Activated naive CD8-positive, alpha-beta T cell treated with anti-CD3 and anti-CD28 coated beads for 36 hours (primary cell): ENCODE results near the gene LILRB2. TPM values are rescaled to one million over a fixed set of nuclear protein-coding genes. Genes with fewer than 3 reads are reported as not detected.
"Not testable (repeated sequence)": the region's sequence is repeated elsewhere in the genome, so short reads cannot be mapped to it uniquely, and the experiment has no call there.

Experiments
- DNase-seq: peaks from one replicate; pipeline ENCODE4 v3.0.0; 2021
- H3K27ac Mint-ChIP-seq: one replicate; pipeline ENCODE4 v1.8.0; 2022; ENCODE audit warnings: mild to moderate bottlenecking, moderate library complexity, mixed read lengths
- H3K27me3 Mint-ChIP-seq: one replicate; pipeline ENCODE4 v1.8.0; 2022; ENCODE audit warnings: mild to moderate bottlenecking, mixed read lengths
- H3K36me3 Mint-ChIP-seq: one replicate; pipeline ENCODE4 v1.8.0; 2021; ENCODE audit warnings: mild to moderate bottlenecking, mixed read lengths
- H3K4me1 Mint-ChIP-seq: one replicate; pipeline ENCODE4 v1.8.0; 2021; ENCODE audit warnings: mixed read lengths
- H3K4me3 Mint-ChIP-seq: one replicate; pipeline ENCODE4 v1.8.0; 2022; ENCODE audit warnings: mild to moderate bottlenecking, moderate library complexity, mixed read lengths
- H3K9me3 Mint-ChIP-seq: one replicate; pipeline ENCODE4 v1.8.0; 2022; ENCODE audit warnings: mixed read lengths
- total RNA-seq, 2 experiments: library from RNA; stranded (reverse); gene quantifications; one replicate each; pipeline ENCODE4 v1.2.3, GENCODE V29; 2021

Gene LILRB2
- total RNA-seq, 2 experiments from 2014 or later: not detected

DNA sequence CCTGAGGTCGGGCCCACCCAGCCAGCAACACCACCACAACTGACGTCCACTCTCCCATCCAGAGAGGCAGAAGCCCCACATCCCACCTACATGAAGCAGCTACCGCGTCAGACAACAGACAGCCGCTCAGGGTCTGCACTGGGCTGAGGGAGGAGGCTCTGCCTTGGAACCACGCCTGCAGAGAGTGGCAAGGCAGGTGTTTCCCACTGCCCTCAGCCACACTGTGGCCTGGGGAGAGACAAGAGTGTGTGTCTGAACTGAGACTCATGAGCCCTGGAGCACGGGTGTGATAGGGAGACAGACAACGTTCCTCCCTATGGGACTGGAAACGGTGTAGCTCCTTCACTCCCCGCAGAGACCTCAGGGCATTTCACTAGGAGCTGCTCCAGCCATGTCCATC, 5.4 kb upstream of the LILRB2 start:
- H3K4me3 Mint-ChIP-seq: not testable (repeated sequence)

DNA sequence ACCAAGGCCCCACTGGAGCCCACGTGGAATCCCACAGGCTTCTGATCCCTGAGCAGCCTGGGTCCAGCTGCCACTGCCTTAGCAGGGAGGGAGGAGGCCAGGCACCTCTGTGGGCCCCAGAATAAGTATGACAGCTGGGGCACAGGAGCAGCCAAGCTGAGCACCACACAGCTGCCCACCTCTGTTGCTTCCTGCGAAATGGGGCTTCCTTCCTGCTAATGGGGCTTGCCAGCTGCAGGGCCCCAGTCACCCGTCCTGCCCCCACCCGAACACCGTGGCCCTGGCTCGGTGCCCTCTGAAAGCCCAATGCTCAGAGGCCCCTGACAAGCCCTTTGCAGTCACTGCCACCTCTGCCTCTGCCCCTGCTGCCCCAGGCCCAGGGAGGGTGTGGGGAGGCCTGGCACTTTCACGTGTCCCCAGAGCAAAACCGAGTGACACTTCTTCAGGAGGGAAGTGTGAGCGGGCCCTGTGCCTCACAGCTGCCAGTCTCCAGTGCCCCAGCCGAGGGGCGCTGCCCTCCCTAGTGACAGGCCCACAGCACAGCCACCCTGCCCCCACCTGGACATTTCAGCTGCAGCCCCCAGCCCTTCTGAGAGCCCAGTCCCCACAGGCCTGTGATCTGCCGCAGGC, 4.6 kb upstream of the LILRB2 start:
- not testable (repeated sequence) for H3K9me3 Mint-ChIP-seq, H3K4me3 Mint-ChIP-seq, H3K27ac Mint-ChIP-seq, DNase-seq, H3K36me3 Mint-ChIP-seq, H3K4me1 Mint-ChIP-seq
- H3K27me3 Mint-ChIP-seq: peaks cover 16% of the 10 kb centered on the region

More for the DNA sequence above, 5.4 kb upstream of the LILRB2 start:
- peaks cover 12% of the 10 kb centered on the region for H3K27me3 Mint-ChIP-seq
- not testable (repeated sequence) for H3K4me1 Mint-ChIP-seq, H3K36me3 Mint-ChIP-seq, DNase-seq, H3K27ac Mint-ChIP-seq, H3K9me3 Mint-ChIP-seq

DNA sequence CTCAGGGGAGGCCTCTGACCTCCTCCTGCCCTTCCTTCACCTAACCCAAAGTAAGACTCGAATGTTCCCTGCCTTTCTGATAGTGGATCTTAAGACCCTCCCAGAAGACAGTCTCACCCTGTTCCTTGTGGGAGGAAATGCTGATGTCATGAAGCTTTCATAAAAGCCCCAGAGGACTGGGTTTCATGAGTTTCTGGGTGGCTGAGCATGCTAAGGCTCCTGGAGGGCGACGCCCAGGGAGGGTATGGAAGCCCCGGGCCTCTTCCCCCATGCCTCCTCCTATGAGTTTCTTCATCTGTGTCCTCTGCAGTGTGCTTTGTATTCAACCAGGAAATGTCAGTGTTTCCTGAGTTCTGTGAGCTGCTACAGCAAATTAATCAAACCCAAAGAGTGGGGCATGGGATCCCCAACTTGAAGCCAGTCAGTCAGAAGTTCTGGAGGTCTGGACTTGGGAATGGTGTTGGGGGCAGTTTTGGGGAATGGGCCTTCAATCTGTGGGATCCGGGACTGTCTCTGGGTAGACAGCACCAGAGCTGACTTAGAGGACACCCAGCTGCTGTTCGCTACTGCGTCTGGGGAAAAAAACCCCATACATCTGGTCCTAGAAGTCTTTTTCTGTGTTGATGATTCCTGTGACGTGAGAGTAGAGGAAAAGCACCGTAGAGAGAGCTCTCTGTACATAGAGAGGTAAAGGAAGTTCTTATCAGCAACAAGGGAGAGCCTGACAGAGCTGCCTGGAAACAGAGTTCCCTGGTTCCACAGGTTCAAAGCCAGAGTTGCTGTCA, 2.0 kb upstream of the LILRB2 start:
- no peaks in the 10 kb centered on the region for H3K9me3 Mint-ChIP-seq
- peaks cover 5% of the 10 kb centered on the region for H3K4me1 Mint-ChIP-seq
- DNase-seq: no peak
- peaks cover 33% of the 10 kb centered on the region for H3K27me3 Mint-ChIP-seq
- H3K36me3 Mint-ChIP-seq: no peaks in the 10 kb centered on the region
- H3K4me3 Mint-ChIP-seq: no peak overlapping the region
- no peak overlapping the region for H3K27ac Mint-ChIP-seq

DNA sequence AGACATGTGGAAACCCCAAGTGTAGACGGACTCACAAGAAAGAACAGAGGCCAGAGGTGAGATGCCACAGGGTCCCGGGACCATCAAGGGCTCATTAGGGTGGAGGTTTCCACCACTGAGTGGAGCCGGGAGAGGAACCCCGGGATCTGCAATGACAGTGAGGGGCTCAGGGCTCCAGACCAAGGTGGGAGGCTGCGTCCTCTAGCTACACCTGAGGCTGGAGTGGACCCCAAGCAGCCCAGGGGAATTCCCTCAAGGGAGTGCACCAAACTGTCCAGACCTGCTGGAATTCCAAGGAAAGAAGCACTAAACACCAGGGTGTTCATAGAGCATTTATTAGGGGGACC, 792 bp upstream of the LILRB2 start:
- H3K4me3 Mint-ChIP-seq, H3K36me3 Mint-ChIP-seq, DNase-seq, H3K4me1 Mint-ChIP-seq, H3K9me3 Mint-ChIP-seq, H3K27ac Mint-ChIP-seq: not testable (repeated sequence)
- peaks cover 34% of the 10 kb centered on the region for H3K27me3 Mint-ChIP-seq

DNA sequence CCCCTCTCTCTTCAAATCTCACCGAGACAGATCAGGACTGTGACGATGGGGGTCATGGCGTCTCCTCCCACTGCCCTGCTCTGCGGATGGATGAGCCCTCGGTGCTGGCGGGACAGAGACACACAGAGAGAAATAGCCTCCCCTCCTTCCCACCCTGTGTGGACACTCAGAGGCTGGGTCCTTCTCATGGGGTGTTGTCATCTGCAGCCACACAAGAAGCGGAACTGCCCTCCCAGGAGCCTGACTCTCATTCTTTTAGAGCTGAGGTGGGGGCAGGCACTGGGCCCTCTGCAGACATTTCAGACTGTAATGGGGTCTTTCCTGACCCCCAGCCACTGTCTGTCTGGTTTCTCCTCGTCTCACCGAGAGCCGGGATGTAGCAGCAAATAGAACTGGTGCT, 469 bp downstream of the LILRB2 start:
- not testable (repeated sequence) for H3K9me3 Mint-ChIP-seq, DNase-seq, H3K4me1 Mint-ChIP-seq, H3K36me3 Mint-ChIP-seq, H3K27ac Mint-ChIP-seq, H3K4me3 Mint-ChIP-seq
- H3K27me3 Mint-ChIP-seq: peaks cover 34% of the 10 kb centered on the region

DNA sequence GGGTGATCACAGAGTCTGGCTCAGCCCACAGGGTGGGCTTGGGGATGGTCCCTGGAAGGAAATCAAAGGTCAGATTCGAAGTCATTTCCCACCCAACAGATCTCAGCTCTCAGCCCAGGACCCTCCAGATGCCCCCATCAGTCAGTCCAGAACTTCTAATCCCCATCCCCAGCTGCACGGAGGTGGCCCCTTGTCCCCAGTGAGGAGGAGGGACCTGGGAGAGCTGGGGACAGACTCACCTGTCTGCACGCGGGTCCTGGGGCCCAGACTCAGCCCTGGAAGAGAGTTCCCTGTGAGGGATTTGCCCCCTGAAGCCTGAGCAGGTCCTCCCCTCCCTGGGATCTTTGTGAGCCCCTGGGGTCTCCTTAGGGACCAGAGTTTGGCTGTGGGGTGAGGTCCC, 885 bp downstream of the LILRB2 start:
- H3K9me3 Mint-ChIP-seq, H3K27ac Mint-ChIP-seq, DNase-seq, H3K4me3 Mint-ChIP-seq, H3K36me3 Mint-ChIP-seq, H3K4me1 Mint-ChIP-seq: not testable (repeated sequence)
- H3K27me3 Mint-ChIP-seq: peaks cover 34% of the 10 kb centered on the region

DNA sequence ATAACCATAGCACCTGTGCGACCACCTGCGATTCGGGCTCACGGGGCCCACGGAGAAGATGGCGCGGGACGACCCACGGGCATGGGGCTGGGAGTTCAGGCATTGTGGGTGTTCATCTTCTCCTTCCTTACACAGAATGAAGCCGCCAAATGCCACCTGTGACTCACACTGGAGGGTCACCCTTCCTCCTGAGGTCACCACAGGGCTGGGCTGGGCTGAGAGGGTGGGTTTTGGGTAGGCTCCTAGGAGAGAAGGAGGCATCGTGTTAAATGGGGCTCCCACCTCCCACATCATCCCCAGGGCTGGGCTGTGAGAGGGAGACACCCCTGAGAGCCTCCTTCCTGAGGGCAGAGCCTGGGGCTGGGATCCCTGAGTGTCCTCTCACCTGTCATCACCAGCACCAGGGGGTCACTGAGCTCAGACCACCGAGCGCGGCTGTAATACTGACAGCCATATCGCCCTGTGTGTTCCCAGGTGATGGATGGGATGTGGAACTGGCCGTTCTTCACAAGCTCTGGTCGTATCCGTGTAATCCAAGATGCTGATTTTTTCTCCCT, 1.4 kb downstream of the LILRB2 start:
- no peak overlapping the region for H3K4me3 Mint-ChIP-seq
- peaks cover 2% of the 10 kb centered on the region for H3K4me1 Mint-ChIP-seq
- no peak for DNase-seq
- H3K27ac Mint-ChIP-seq: no peak overlapping the region
- peaks cover 34% of the 10 kb centered on the region for H3K27me3 Mint-ChIP-seq
- no peaks in the 10 kb centered on the region for H3K9me3 Mint-ChIP-seq
- H3K36me3 Mint-ChIP-seq: no peaks in the 10 kb centered on the region

DNA sequence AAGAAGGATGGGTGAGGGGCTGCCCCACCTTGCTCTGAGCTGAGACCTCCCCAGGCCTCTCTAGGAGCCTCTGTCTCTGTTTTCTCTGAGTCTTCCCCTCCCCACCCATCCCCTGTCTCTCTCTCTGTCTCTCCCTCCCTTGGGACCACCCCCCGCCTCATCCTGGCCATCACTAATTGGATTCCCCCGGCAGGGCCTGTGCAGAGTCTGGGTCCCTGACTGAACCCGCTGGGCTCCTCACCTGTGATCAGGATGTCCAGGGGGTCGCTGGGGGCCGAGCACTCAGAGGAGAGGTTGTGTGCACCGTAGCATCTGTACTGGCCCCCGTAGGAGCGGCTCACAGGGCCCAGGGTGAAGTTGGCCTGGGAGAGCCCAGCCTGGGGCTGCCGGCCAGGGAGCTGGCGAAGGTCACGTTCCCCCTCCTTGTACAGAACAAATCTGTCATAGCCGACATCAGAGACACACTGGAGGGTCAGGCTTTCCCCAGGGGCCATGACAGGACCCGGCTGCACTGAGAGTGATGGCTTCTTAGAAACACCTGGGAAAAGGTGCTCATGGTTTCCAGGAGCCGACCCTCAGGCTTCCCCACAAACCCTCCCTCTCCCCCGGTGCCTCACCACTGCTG, 2.2 kb downstream of the LILRB2 start:
- not testable (repeated sequence) for DNase-seq

DNA sequence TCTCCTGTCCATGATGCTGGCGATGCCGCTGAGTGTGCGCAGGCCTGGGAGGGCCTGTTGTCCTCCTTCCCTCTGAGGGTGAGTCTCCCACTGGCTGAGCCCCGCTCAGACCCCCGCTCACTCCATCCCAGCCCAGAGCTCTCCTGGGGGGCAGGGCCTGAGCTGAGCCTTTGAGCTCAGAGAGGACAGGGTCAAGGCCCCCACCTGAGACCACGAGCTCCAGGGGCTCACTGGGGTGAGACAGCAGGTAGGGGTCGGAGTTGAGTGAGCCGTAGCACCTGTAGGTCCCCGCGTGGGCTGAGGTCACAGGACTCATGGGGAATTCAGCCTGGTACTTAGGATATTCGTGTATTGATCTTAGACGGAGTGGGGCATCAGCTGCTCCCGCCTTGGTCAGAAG, 2.9 kb downstream of the LILRB2 start:
- not testable (repeated sequence) for H3K9me3 Mint-ChIP-seq, H3K4me1 Mint-ChIP-seq, DNase-seq, H3K4me3 Mint-ChIP-seq, H3K27ac Mint-ChIP-seq, H3K36me3 Mint-ChIP-seq
- peaks cover 39% of the 10 kb centered on the region for H3K27me3 Mint-ChIP-seq

More for the DNA sequence above, 2.2 kb downstream of the LILRB2 start:
- H3K36me3 Mint-ChIP-seq, H3K9me3 Mint-ChIP-seq, H3K27ac Mint-ChIP-seq, H3K4me3 Mint-ChIP-seq, H3K4me1 Mint-ChIP-seq: not testable (repeated sequence)
- H3K27me3 Mint-ChIP-seq: peaks cover 39% of the 10 kb centered on the region

DNA sequence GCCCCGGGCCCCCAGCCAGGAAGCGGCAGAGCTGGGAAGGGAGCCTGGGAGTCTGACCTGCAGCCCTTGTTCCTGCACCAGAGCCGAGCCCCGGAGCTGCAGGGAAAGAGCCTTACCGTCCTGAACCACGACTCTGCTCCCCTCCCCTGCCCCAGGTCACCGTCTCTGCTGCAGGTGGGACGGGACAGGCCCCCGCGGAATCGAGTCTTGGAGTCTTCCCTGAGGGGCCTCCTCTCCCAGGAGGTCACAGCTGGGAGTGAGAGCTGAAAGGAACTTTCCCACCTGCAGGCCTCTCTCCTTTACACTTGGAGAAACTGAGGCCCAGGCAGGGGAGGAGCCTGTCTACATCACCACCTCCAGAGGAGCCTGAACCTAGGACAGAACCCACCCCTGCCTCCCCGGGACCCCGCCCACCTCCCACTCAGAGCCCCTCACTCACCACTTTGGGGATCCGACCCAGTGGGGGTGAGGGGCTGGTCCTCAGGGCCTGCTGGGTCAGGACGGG, 3.7 kb downstream of the LILRB2 start:
- H3K4me1 Mint-ChIP-seq, H3K9me3 Mint-ChIP-seq, DNase-seq, H3K4me3 Mint-ChIP-seq, H3K27ac Mint-ChIP-seq, H3K36me3 Mint-ChIP-seq: not testable (repeated sequence)
- H3K27me3 Mint-ChIP-seq: peaks cover 40% of the 10 kb centered on the region

DNA sequence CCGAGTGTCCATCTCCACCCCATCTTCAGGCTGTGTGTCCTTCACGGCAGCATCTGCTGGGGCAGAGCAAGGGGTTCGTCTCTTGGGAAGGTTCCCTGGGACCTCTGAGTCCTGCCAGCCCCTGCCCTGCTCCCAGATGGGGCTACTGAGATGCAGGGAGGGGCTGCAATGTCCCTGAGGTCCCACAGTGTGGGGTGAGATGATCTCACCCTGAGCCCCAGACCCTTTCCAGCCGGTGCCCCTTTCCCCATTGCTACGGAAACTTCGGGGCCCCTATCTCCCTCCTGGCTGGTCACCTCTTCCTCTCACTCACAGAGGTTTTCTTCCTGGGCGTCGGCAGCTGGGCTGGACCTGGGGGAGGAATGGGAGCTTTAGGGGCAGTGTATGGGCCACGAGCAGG, 5.0 kb downstream of the LILRB2 start:
- DNase-seq: no peak
- no peaks in the 10 kb centered on the region for H3K9me3 Mint-ChIP-seq
- H3K27me3 Mint-ChIP-seq: peaks cover 42% of the 10 kb centered on the region
- H3K27ac Mint-ChIP-seq: no peak overlapping the region
- H3K4me1 Mint-ChIP-seq: no peaks in the 10 kb centered on the region
- no peaks in the 10 kb centered on the region for H3K36me3 Mint-ChIP-seq
- no peak overlapping the region for H3K4me3 Mint-ChIP-seq

DNA sequence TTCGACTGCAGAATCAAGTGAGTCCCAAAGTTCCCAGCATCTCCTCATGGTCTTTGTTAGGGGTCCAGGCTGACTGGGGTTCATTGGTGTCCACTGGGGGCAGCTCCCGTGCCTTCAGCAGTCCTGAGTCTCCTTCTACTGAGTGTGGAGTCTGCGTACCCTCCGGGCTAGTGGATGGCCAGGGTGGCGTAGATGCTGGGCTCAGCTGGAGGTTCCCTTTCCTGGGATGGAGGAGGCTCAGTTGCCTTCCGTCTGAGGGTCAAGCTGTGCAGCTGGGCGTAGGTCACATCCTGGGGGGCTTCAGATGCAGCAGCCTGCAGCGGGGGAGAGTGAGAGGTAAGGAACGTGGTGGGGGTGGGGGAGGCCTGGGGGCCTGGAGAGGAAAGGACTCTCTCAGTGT, 6.4 kb downstream of the LILRB2 start:
- peaks cover 32% of the 10 kb centered on the region for H3K27me3 Mint-ChIP-seq
- H3K4me3 Mint-ChIP-seq, H3K9me3 Mint-ChIP-seq, H3K4me1 Mint-ChIP-seq, DNase-seq, H3K36me3 Mint-ChIP-seq, H3K27ac Mint-ChIP-seq: not testable (repeated sequence)

DNA sequence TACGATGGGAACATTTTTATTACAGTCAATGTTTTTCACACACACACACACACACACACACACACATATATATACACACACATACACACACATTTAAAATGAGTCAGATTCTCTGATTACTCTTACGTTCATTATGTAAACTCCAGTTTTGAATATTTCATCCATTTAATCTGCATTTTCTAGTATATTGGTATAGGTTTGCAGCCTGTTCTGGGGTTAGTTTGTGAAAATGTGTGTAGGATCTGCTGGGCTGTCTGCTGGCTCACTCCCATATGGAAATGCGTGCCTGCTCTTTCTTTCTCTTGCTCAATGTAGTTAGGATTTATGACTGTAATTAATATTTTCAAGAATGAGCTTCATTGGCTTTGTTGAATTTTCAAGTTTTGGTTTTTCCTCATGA, 7.1 kb downstream of the LILRB2 start:
- Mint-ChIP-seq H3K36me3 (no peaks in the 10 kb centered on the region), H3K27ac (no peak overlapping the region), H3K4me3 (no peak overlapping the region), H3K4me1 (no peaks in the 10 kb centered on the region), H3K9me3 (no peaks in the 10 kb centered on the region), H3K27me3 (peaks cover 26% of the 10 kb centered on the region)
- DNase-seq: no peak

DNA sequence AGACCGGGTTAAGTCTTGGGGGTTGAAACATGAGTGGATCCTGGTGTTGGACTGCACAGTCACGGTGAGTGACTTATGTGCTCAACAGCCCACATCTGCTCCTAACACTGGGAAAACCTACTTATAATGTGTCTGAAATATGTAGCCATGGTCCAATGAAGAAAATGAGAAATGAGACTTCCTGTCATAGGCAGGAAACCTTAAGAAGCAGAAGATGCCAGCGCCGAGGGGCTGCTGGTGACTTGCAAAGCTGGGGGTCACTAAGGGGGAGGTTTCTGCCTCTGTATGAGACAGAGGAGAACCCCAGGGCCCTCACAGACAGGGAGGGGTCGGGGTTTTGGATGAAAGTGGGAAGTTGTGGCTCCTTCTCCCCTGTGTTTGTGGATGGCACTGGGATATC, 8.7 kb downstream of the LILRB2 start:
- peaks cover 19% of the 10 kb centered on the region for H3K27me3 Mint-ChIP-seq
- DNase-seq, H3K27ac Mint-ChIP-seq, H3K9me3 Mint-ChIP-seq, H3K4me3 Mint-ChIP-seq, H3K4me1 Mint-ChIP-seq, H3K36me3 Mint-ChIP-seq: not testable (repeated sequence)

DNA sequence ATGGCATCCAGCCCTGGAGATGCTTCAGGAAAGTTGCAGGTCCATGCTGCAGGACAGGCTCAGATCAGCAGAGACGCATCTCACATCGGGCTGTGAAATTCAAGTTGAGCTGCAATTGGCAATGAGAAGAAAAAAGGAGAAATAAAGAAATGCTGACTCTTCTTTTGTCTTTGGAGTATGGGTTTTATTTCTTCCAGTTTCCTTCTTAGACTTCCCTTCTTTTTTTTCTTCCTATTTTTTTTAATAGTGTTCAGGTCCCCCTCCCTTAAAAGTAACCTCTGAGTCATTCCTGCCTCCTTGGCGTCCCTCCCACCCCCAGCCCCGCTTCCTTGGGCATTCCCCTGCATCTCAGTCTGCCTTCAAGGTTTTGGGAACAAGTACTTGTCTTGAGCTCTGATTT, 9.3 kb downstream of the LILRB2 start:
- DNase-seq, H3K4me3 Mint-ChIP-seq, H3K27ac Mint-ChIP-seq, H3K4me1 Mint-ChIP-seq, H3K36me3 Mint-ChIP-seq, H3K9me3 Mint-ChIP-seq: not testable (repeated sequence)
- peaks cover 19% of the 10 kb centered on the region for H3K27me3 Mint-ChIP-seq
